HepG2 (cell line): ENCODE measurements around the gene SMIM12. TPM values are rescaled to one million over a fixed set of nuclear protein-coding genes. Genes with fewer than 3 reads are reported as not detected.

ENCODE experiments used
- ATAD3A ChIP-seq: sonication (generic); formaldehyde crosslinking; IDR thresholded peaks from 2 replicates; pipeline ENCODE4 v1.4.0; 2020; ENCODE audit warnings: missing genetic modification reagents
- CCDC6 ChIP-seq: sonication (generic); formaldehyde crosslinking; IDR thresholded peaks from 2 replicates; pipeline ENCODE4 v1.8.1; 2022; ENCODE audit warnings: mild to moderate bottlenecking, missing genetic modification reagents, moderate library complexity
- EEA1 ChIP-seq: sonication (generic); formaldehyde crosslinking; IDR thresholded peaks from 2 replicates; pipeline ENCODE4 v1.5.1; 2020; ENCODE audit warnings: mild to moderate bottlenecking, missing genetic modification reagents, borderline replicate concordance
- FLYWCH1 ChIP-seq: sonication (generic); formaldehyde crosslinking; IDR thresholded peaks from 2 replicates; pipeline ENCODE4 v1.8.1; 2023; ENCODE audit warnings: mild to moderate bottlenecking, missing genetic modification reagents
- GPN1 ChIP-seq: sonication (generic); formaldehyde crosslinking; IDR thresholded peaks from 2 replicates; pipeline ENCODE4 v1.5.1; 2020; ENCODE audit warnings: missing genetic modification reagents, borderline replicate concordance
- IKZF5 ChIP-seq: IDR thresholded peaks from 2 replicates; pipeline ENCODE4 v1.6.1; 2018; ENCODE audit warnings: missing genetic modification reagents, mild to moderate bottlenecking, missing compliant biosample characterization
- MATR3 ChIP-seq: sonication (generic); formaldehyde crosslinking; IDR thresholded peaks from 2 replicates; pipeline ENCODE4 v1.4.0; 2020; ENCODE audit warnings: missing genetic modification reagents
- MAX ChIP-seq: IDR thresholded peaks from 2 replicates; pipeline ENCODE4 v1.6.1; 2012; ENCODE audit warnings: inconsistent platforms
- MAZ ChIP-seq, 2 experiments: sonication (generic) in 1 of 2; formaldehyde crosslinking in 1 of 2; IDR thresholded peaks; 2 replicates each; pipeline versions ENCODE4 v1.5.0 to v1.6.1; 2012 to 2020; ENCODE audit warnings: low read depth in 2 of 2, mild to moderate bottlenecking in 2 of 2, borderline replicate concordance in 1 of 2, improper control_type of control experiment in 1 of 2, low read length in 1 of 2, missing genetic modification reagents in 1 of 2, moderate library complexity in 1 of 2
- PCBP1 ChIP-seq: fragments of 200-400 bp; formaldehyde crosslinking; IDR thresholded peaks from 2 replicates; pipeline ENCODE4 v1.6.1; 2017; ENCODE audit warnings: mild to moderate bottlenecking, low read depth, low read length, borderline replicate concordance
- RNF2 ChIP-seq: fragments of 450-650 bp; conservative IDR thresholded peaks from 2 replicates; pipeline ENCODE4 v1.6.1; 2016; ENCODE audit warnings: low read depth
- SRY ChIP-seq: sonication (generic); formaldehyde crosslinking; IDR thresholded peaks from 2 replicates; pipeline ENCODE4 v1.8.0; 2022; ENCODE audit warnings: mild to moderate bottlenecking, missing genetic modification reagents
- TFAP4 ChIP-seq: sonication (generic); IDR thresholded peaks from 2 replicates; pipeline ENCODE4 v1.6.1; 2016; ENCODE audit warnings: low read depth, borderline replicate concordance
- ZNF260 ChIP-seq: sonication (generic); formaldehyde crosslinking; IDR thresholded peaks from 2 replicates; pipeline ENCODE4 v1.4.0; 2020; ENCODE audit warnings: missing genetic modification reagents, low read depth, mild to moderate bottlenecking, borderline replicate concordance
- ZNF296 ChIP-seq: sonication (generic); formaldehyde crosslinking; conservative IDR thresholded peaks from 2 replicates; pipeline ENCODE4 v1.5.0; 2020; ENCODE audit warnings: mild to moderate bottlenecking, missing genetic modification reagents
- ZNF350 ChIP-seq: sonication (generic); formaldehyde crosslinking; IDR thresholded peaks from 2 replicates; pipeline ENCODE4 v1.4.0; 2020; ENCODE audit warnings: mild to moderate bottlenecking, low read depth, missing genetic modification reagents, borderline replicate concordance
- ZNF431 ChIP-seq: sonication (generic); formaldehyde crosslinking; IDR thresholded peaks from 2 replicates; pipeline ENCODE4 v1.9.0; 2022; ENCODE audit warnings: missing genetic modification reagents, low read depth, mild to moderate bottlenecking, borderline replicate concordance
- ZNF597 ChIP-seq: sonication (generic); formaldehyde crosslinking; IDR thresholded peaks from 2 replicates; pipeline ENCODE4 v1.5.0; 2020; ENCODE audit warnings: missing genetic modification reagents
- ZNF792 ChIP-seq: IDR thresholded peaks from 2 replicates; pipeline ENCODE4 v1.6.1; 2016
- polyA plus RNA-seq, 8 experiments: library from polyadenylated mRNA; depleted of rRNA in 3 of 8; stranded (reverse) in 7 of 8; unstranded in 1 of 8; fragments of >200 nt; fragmentation: Illumina TruSeq in 4 of 8; extraction: Trizol in 4 of 8; gene quantifications; 2 replicates each; pipeline versions ENCODE4 v1.2.1 to v1.2.3, GENCODE V29; 2011 to 2016; ENCODE audit warnings: low read depth in 4 of 8, missing spikeins in 1 of 8, mixed read lengths in 1 of 8; ENCODE audit not compliant: insufficient read depth in 1 of 8
- total RNA-seq, 5 experiments: library from RNA; depleted of rRNA; stranded (reverse); fragments of >200 nt; fragmentation: Illumina TruSeq; extraction: Trizol; gene quantifications; 2 replicates each; pipeline ENCODE4 v1.2.3, GENCODE V29; 2016; ENCODE audit warnings: low read depth in 1 of 5
- TF ChIP-seq, protein P1 (sequence below): IDR thresholded peaks from 2 replicates; pipeline ENCODE4 v1.6.1; 2016
- TF ChIP-seq, protein P2 (sequence below): sonication (generic); formaldehyde crosslinking; IDR thresholded peaks from 2 replicates; pipeline ENCODE4 v1.8.0; 2022; ENCODE audit warnings: mild to moderate bottlenecking, missing genetic modification reagents, borderline replicate concordance
- TF ChIP-seq, protein P3 (sequence below): sonication (generic); formaldehyde crosslinking; conservative IDR thresholded peaks from 2 replicates; pipeline ENCODE4 v1.8.0; 2022; ENCODE audit warnings: low read depth, missing genetic modification reagents

Gene SMIM12
- total and polyA plus RNA-seq, 2 of the 13 experiments (the other 11 are each of a cell fraction or from before 2014, with no cell fraction given) = 20.1 to 41.3 TPM

GRCh38 chr1:34852677-34853217 lies 6.8 kb downstream of the SMIM12 start (continued):
- TF ChIP-seq ZNF597 (CRISPR knock-in tag) (no peak), ZNF792 (CRISPR knock-in tag) (no peak), MAZ (IDR thresholded peaks at IDR 0.05; ENCODE audit: borderline replicate concordance, low read depth, low read length) (no peak), MAZ (CRISPR knock-in tag; IDR thresholded peaks at IDR 0.05; ENCODE audit: low read depth) (no peak), PCBP1 (no peak), FLYWCH1 (no peak), GPN1 (CRISPR knock-in tag) (no peak), ATAD3A (CRISPR knock-in tag) (no peak), ZNF260 (CRISPR knock-in tag) (no peak), ZNF350 (CRISPR knock-in tag) (no peak), MAX (peak; percentile 40; the same call in 1 of the 2 replicates), RNF2 (no peak), EEA1 (CRISPR knock-in tag) (no peak), TFAP4 (peak; percentile 27; the same call in 1 of the 2 replicates), IKZF5 (CRISPR knock-in tag) (peak; percentile 49; the same call in 1 of the 2 replicates), ZNF296 (no peak), SRY (CRISPR knock-in tag) (no peak), ZNF431 (CRISPR knock-in tag) (no peak), MATR3 (CRISPR knock-in tag) (no peak), CCDC6 (CRISPR knock-in tag) (no peak)
- TF ChIP-seq, protein P1, sequence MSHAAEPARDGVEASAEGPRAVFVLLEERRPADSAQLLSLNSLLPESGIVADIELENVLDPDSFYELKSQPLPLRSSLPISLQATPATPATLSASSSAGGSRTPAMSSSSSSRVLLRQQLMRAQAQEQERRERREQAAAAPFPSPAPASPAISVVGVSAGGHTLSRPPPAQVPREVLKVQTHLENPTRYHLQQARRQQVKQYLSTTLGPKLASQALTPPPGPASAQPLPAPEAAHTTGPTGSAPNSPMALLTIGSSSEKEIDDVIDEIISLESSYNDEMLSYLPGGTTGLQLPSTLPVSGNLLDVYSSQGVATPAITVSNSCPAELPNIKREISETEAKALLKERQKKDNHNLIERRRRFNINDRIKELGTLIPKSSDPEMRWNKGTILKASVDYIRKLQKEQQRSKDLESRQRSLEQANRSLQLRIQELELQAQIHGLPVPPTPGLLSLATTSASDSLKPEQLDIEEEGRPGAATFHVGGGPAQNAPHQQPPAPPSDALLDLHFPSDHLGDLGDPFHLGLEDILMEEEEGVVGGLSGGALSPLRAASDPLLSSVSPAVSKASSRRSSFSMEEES = peak; percentile 94
- TF ChIP-seq, protein P2, sequence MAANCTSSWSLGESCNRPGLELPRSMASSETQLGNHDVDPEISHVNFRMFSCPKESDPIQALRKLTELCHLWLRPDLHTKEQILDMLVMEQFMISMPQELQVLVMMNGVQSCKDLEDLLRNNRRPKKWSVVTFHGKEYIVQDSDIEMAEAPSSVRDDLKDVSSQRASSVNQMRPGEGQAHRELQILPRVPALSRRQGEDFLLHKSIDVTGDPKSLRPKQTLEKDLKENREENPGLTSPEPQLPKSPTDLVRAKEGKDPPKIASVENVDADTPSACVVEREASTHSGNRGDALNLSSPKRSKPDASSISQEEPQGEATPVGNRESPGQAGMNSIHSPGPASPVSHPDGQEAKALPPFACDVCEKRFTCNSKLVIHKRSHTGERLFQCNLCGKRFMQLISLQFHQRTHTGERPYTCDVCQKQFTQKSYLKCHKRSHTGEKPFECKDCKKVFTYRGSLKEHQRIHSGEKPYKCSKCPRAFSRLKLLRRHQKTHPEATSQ = no peak
- TF ChIP-seq, protein P3, sequence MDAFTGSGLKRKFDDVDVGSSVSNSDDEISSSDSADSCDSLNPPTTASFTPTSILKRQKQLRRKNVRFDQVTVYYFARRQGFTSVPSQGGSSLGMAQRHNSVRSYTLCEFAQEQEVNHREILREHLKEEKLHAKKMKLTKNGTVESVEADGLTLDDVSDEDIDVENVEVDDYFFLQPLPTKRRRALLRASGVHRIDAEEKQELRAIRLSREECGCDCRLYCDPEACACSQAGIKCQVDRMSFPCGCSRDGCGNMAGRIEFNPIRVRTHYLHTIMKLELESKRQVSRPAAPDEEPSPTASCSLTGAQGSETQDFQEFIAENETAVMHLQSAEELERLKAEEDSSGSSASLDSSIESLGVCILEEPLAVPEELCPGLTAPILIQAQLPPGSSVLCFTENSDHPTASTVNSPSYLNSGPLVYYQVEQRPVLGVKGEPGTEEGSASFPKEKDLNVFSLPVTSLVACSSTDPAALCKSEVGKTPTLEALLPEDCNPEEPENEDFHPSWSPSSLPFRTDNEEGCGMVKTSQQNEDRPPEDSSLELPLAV (CRISPR knock-in tag) = no peak
